Activated CD4-positive, alpha-beta T cell treated with anti-CD3 and anti-CD28 coated beads for 4 hours (primary cell): ENCODE results near the gene AUTS2.

Source experiments
- DNase-seq, 2 donors: peaks; one replicate each; pipeline ENCODE4 v3.0.0-alpha.2; 2020

Gene AUTS2

GRCh38 chr7:69738396-69738951 is 140.2 kb downstream of the AUTS2 start:
- no peak for DNase-seq

GRCh38 chr7:69739190-69739589 is 140.9 kb downstream of the AUTS2 start:
- no peak for DNase-seq

GRCh38 chr7:69739931-69740431 is 141.7 kb downstream of the AUTS2 start:
- DNase-seq: no peak

- DNase-seq: no peak
Measured at GRCh38 chr7:69742237-69742636, 144.0 kb downstream of the AUTS2 start.

GRCh38 chr7:69743436-69743835 is 145.2 kb downstream of the AUTS2 start:
- no peak for DNase-seq

GRCh38 chr7:69744026-69744425 is 145.8 kb downstream of the AUTS2 start:
- DNase-seq: no peak

GRCh38 chr7:69746383-69746782 is 148.1 kb downstream of the AUTS2 start:
- no peak for DNase-seq

- DNase-seq: no peak
Measured at GRCh38 chr7:69747144-69747543, 148.9 kb downstream of the AUTS2 start.

GRCh38 chr7:69748530-69748929 is 150.3 kb downstream of the AUTS2 start:
- no peak for DNase-seq

GRCh38 chr7:69749372-69749979 is 151.2 kb downstream of the AUTS2 start:
- DNase-seq: no peak

GRCh38 chr7:69749994-69750393 is 151.7 kb downstream of the AUTS2 start:
- DNase-seq: no peak

GRCh38 chr7:69751026-69751425 is 152.8 kb downstream of the AUTS2 start:
- no peak for DNase-seq

- DNase-seq: no peak
Measured at GRCh38 chr7:69753981-69754380, 155.7 kb downstream of the AUTS2 start.

GRCh38 chr7:69754476-69754875 is 156.2 kb downstream of the AUTS2 start:
- DNase-seq: no peak

- DNase-seq: no peak
Measured at GRCh38 chr7:69756235-69756634, 158.0 kb downstream of the AUTS2 start.

GRCh38 chr7:69757528-69757927 is 159.3 kb downstream of the AUTS2 start:
- DNase-seq: no peak

- DNase-seq: no peak
Measured at GRCh38 chr7:69757981-69758430, 159.7 kb downstream of the AUTS2 start.

- no peak for DNase-seq
Measured at GRCh38 chr7:69759373-69759772, 161.1 kb downstream of the AUTS2 start.

- DNase-seq: no peak
Measured at GRCh38 chr7:69761290-69761922, 163.1 kb downstream of the AUTS2 start.

GRCh38 chr7:69762821-69763352 is 164.6 kb downstream of the AUTS2 start:
- no peak for DNase-seq

GRCh38 chr7:69763513-69763912 is 165.2 kb downstream of the AUTS2 start:
- no peak for DNase-seq

GRCh38 chr7:69764147-69764546 is 165.9 kb downstream of the AUTS2 start:
- DNase-seq: no peak

- no peak for DNase-seq
Measured at GRCh38 chr7:69764681-69765080, 166.4 kb downstream of the AUTS2 start.

GRCh38 chr7:69765879-69766278 is 167.6 kb downstream of the AUTS2 start:
- DNase-seq: no peak
